ENCODE measurements around the gene TBCCD1.

- TF ChIP-seq POLR2A (IDR thresholded peaks at IDR 0.05): no peak
- TF ChIP-seq CTCF (IDR thresholded peaks at IDR 0.05): no peak
- no peak for TF ChIP-seq POLR2AphosphoS5 (IDR thresholded peaks at IDR 0.05)
- TF ChIP-seq EP300 (IDR thresholded peaks at IDR 0.05): no peak
These were observed 25.5 kb upstream of the TBCCD1 start for GRCh38 chr3:186592682-186593081.
